Mononuclear cell (primary cell): ENCODE measurements around the gene FABP1. TPM values are rescaled to one million over a fixed set of nuclear protein-coding genes. Genes with fewer than 3 reads are reported as not detected.

ENCODE experiments used
- H3K27me3 ChIP-seq: 2 replicates; pipeline ENCODE4 v1.6.0; 2011; ENCODE audit warnings: low read length, control low read depth; ENCODE audit not compliant: insufficient read depth
- H3K4me1 ChIP-seq: 2 replicates; pipeline ENCODE4 v1.5.1; 2011; ENCODE audit warnings: mild to moderate bottlenecking, low read length, control low read depth; ENCODE audit not compliant: insufficient read depth
- H3K4me3 ChIP-seq: 2 replicates; pipeline ENCODE4 v1.5.1; 2011; ENCODE audit warnings: mild to moderate bottlenecking, low read length, moderate library complexity
- H3K9me3 ChIP-seq: 2 replicates; pipeline ENCODE4 v1.5.1; 2011; ENCODE audit warnings: low read depth, mild to moderate bottlenecking, control low read depth, low read length
- total RNA-seq: library from RNA; depleted of rRNA; stranded (reverse); fragments of >200 nt; gene quantifications from one replicate; pipeline ENCODE4 v1.2.3, GENCODE V29; 2012

Gene FABP1
- total RNA-seq, 1 donor = not detected

DNA sequence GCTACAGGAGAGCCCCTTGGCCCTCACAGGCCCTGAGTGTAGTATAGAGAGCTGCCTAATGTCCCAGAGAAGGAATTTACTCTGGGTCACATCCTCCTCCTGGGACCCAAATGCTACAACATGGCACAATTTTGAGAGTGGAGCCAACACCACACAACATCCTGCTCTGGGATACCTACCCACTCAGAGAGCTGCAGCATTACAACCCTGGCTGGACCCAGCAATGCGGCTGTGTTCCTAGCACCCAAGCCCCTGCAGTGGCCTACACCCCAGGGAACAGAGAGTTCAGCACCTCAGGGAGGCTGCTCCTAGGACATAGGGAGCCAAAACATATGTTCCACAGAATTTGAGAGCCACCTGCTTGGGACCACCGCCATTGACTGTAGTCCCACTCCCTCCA lies 19.3 kb upstream of the FABP1 start:
- peaks cover 10% of the 10 kb centered on the region for H3K27me3 ChIP-seq
- H3K4me1 ChIP-seq = no peaks in the 10 kb centered on the region
- no peak overlapping the region for H3K4me3 ChIP-seq
- peaks cover 22% of the 10 kb centered on the region for H3K9me3 ChIP-seq

- Histone ChIP-seq H3K4me1 (no peaks in the 10 kb centered on the region), H3K27me3 (peaks cover 13% of the 10 kb centered on the region), H3K9me3 (peaks cover 17% of the 10 kb centered on the region), H3K4me3 (no peak overlapping the region)
These were observed 18.7 kb upstream of the FABP1 start for GRCh38 chr2:88146590-88146989.

DNA sequence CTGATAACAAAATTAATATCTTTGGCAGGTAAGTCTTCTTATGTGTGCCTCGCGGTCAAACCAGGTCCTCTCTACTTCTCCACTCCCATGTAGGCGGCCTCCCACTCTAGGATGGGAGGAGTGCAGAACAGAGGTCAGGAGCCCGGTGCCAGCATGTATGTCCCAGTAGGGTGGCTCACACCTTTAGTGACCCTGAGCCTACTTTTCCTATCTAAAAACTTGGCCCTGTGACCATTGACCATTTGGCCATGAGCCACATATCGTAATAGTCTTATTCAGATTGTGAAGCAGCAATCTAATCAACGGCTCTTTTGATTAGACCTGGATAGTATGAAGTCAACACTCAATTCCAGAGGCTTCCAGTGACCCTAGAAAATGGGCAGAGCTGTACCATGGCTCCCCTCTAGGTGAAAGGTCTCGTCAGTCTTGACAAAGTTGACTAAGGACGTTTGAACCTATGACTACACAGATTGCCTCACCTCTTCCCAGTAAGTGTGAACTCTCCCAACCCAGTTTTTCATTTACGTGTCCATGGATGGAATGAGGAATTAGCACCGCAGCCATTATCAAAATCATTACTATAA lies 17.1 kb upstream of the FABP1 start:
- no peaks in the 10 kb centered on the region for H3K4me1 ChIP-seq
- H3K9me3 ChIP-seq = peaks cover 17% of the 10 kb centered on the region
- H3K4me3 ChIP-seq = no peak overlapping the region
- H3K27me3 ChIP-seq = peaks cover 13% of the 10 kb centered on the region

DNA sequence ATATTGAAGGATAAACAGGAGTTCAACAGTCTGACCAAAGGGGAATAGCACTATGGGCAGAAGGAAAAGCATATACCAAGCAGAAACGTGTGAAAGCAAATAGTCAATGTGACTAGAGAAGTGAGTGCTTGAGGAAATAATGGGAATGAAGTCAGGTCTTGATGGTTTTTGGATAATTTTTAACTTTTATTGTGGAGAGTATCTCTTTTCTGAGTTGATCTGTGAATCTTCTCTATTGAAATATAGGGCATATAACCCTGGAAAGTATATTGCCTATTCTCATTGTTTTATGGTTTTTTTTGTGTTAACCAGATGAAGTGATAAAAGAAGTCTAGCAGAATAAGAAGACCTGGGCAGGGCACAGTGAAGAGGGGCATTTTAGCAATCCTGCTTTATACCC lies 16.4 kb upstream of the FABP1 start:
- Histone ChIP-seq H3K4me1 (no peaks in the 10 kb centered on the region), H3K4me3 (no peak overlapping the region), H3K27me3 (peaks cover 16% of the 10 kb centered on the region)

GRCh38 chr2:88141952-88142351 lies 14.1 kb upstream of the FABP1 start:
- Histone ChIP-seq H3K27me3 (peaks cover 17% of the 10 kb centered on the region), H3K4me3 (no peak overlapping the region), H3K9me3 (no peaks in the 10 kb centered on the region), H3K4me1 (no peaks in the 10 kb centered on the region)

More for the DNA sequence above, 16.4 kb upstream of the FABP1 start:
- peaks cover 12% of the 10 kb centered on the region for H3K9me3 ChIP-seq

- Histone ChIP-seq H3K4me1 (no peaks in the 10 kb centered on the region), H3K4me3 (no peak overlapping the region), H3K27me3 (peaks cover 21% of the 10 kb centered on the region), H3K9me3 (no peaks in the 10 kb centered on the region)
These were observed 11.9 kb upstream of the FABP1 start for GRCh38 chr2:88139804-88140203.

GRCh38 chr2:88139203-88139702 lies 11.4 kb upstream of the FABP1 start:
- Histone ChIP-seq H3K4me3 (no peak overlapping the region), H3K27me3 (peaks cover 18% of the 10 kb centered on the region), H3K4me1 (no peaks in the 10 kb centered on the region), H3K9me3 (no peaks in the 10 kb centered on the region)

DNA sequence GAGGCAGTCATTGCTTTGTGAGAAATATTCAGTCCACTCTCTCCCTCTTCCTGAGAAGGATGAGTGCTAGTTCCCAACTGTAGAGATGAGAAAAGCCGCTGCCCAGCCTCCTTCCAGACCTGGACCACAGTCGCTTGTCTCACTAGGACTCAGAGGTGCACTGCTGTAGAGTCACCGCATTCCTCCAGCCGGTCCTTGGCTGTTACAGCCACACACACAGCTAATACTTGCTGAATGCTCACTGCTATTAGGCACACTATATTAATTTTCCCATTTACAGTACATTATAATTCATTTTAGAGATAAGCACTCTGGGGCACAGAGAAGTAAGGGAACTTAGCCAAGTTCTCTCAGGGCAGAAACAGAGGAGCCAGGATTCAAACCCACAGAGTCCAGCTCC lies 10.0 kb upstream of the FABP1 start:
- H3K4me1 ChIP-seq = no peaks in the 10 kb centered on the region
- no peak overlapping the region for H3K4me3 ChIP-seq
- peaks cover 16% of the 10 kb centered on the region for H3K27me3 ChIP-seq
- no peaks in the 10 kb centered on the region for H3K9me3 ChIP-seq

DNA sequence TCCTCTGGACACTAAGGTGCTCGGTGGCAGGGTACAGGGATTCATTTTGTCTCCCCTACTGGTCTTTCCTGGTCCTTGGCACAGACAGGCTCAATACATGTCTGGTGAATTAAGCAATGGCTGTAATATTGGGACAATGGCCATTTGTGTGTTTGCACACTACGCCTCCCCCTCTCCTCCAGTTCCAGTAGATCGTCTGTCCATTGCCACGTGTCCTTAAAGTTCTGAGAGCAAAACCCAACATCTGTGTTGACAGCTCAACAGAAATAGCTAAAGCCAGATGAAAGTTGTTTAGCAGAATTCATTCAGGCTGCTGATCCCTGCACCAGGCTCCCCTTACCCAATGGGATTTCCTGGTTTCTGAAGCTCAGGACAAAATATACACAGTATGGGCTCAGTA lies 9.0 kb upstream of the FABP1 start:
- Histone ChIP-seq H3K4me1 (no peaks in the 10 kb centered on the region), H3K9me3 (no peaks in the 10 kb centered on the region), H3K27me3 (peaks cover 12% of the 10 kb centered on the region), H3K4me3 (no peak overlapping the region)

- no peak overlapping the region for H3K4me3 ChIP-seq
- H3K4me1 ChIP-seq = no peaks in the 10 kb centered on the region
- peaks cover 9% of the 10 kb centered on the region for H3K27me3 ChIP-seq
- no peaks in the 10 kb centered on the region for H3K9me3 ChIP-seq
These were observed 6.0 kb upstream of the FABP1 start for GRCh38 chr2:88133875-88134274.

- H3K4me3 ChIP-seq = no peak overlapping the region
- H3K27me3 ChIP-seq = peaks cover 9% of the 10 kb centered on the region
- no peaks in the 10 kb centered on the region for H3K9me3 ChIP-seq
- no peaks in the 10 kb centered on the region for H3K4me1 ChIP-seq
These were observed 4.1 kb upstream of the FABP1 start for GRCh38 chr2:88131999-88132368.

- peaks cover 6% of the 10 kb centered on the region for H3K27me3 ChIP-seq
These were observed 3.5 kb upstream of the FABP1 start for GRCh38 chr2:88131201-88131998.

GRCh38 chr2:88129313-88129959 lies 1.6 kb upstream of the FABP1 start:
- no peaks in the 10 kb centered on the region for H3K27me3 ChIP-seq
- no peak overlapping the region for H3K4me3 ChIP-seq
- no peaks in the 10 kb centered on the region for H3K4me1 ChIP-seq
- H3K9me3 ChIP-seq = no peaks in the 10 kb centered on the region

More at GRCh38 chr2:88131201-88131998, 3.5 kb upstream of the FABP1 start:
- Histone ChIP-seq H3K4me3 (no peak overlapping the region), H3K9me3 (no peaks in the 10 kb centered on the region), H3K4me1 (no peaks in the 10 kb centered on the region)

DNA sequence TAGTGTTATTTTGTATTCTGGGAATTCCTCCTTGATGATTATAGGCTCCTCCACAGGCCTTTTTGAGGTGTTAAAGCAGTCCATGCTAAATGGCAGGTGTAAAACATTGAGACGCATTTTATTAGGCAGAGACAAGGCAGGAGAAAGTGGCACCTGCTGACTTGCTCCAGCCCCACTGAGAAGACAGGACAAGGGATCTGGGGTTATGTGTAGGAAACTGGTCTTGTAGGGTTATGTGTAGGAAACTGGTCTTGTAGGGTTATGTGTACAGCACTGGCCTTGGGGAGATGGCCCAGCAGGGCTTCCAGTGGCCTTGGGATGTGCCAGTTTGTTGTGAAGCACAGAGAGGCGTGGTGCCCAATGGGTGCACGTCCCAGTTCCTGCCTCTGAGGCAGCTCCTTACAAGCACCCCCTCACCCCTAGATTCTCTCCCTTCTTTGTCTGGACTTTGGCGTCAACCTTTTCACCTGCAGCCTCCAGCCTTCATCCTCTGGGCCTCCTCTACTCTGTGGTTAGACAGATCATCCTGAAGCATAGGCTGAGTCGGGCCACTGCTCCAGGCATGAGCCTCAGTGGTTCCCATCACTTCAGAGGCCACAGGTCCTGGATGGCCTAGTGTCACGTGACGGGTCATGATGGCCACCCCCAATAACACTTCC lies 921 bp upstream of the FABP1 start:
- no peaks in the 10 kb centered on the region for H3K27me3 ChIP-seq
- no peak overlapping the region for H3K4me3 ChIP-seq
- no peaks in the 10 kb centered on the region for H3K9me3 ChIP-seq
- H3K4me1 ChIP-seq = no peaks in the 10 kb centered on the region

- no peaks in the 10 kb centered on the region for H3K9me3 ChIP-seq
- no peaks in the 10 kb centered on the region for H3K4me1 ChIP-seq
- H3K4me3 ChIP-seq = no peak overlapping the region
- H3K27me3 ChIP-seq = no peaks in the 10 kb centered on the region
These were observed 299 bp downstream of the FABP1 start for GRCh38 chr2:88127638-88127887.
